Measurements from ENCODE around the gene PLK5.

Gene PLK5

DNA sequence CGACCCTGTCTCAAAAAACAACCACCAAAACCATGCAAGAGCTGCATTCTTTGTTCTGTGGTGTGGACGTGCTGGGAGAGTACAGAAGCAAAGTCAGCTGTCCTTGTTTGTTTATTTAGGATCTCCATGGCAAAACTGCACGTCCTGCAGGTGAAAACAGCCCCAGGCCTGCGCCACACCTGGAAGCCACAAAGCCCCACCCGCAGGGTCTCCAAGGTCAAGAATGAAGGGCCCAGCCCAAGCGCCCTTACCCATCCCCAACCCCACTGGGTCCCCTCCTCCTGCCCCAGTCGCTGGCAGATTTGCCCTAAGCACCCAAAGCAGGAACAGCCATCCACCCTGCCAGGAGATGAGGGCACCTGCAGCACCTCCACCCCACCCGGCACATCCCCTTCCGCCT is 58.3 kb downstream of the PLK5 start:
- peak; percentile 88 for DNase-seq

DNA sequence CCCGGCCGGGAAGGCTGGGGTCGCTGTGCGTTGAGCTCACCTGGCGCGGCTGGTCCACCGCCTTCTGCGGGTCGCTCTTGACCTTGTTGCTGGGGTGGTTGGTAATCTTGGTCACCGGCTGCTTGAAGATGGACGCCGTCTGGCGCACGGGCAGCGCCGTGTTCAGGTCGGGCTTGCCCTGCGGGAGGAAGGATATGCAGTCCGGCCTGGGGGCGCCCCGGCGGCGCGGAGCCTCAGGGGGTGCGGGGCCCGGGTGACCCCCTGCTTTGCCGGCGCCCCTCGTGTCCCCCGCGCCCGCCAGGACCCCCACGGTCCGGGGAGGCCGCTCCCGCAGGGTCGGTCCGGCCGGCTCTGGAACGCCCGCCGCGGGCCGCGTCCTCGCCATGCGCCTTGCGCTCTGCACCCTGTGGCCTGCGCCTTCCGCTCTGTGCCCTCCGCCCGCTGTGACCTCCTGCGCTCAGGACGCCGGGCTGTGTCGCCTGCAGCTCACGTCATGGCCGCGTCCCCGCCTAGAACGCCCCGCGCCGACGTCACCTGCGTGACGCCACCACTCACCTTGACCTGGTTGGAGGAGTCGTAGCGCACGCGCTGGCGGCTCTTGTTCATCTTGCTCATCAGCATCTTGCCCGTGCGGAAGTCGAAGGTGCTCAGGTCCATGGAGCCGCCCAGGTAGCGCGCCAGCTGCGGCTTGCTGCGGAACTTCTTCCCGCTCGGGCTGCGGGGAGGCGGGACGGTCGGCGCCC is 60.8 kb downstream of the PLK5 start:
- no peak for DNase-seq

- no peak for DNase-seq
Measured at GRCh38 chr19:1585243-1585580, 61.3 kb downstream of the PLK5 start.
